Upper lobe of left lung (tissue), 6 donors: ENCODE measurements around the gene LMTK3. TPM values are rescaled to one million over a fixed set of nuclear protein-coding genes. Genes with fewer than 3 reads are reported as not detected.

Experiments used
- ATAC-seq, 2 donors: fragments of 200-7000 bp; cut with Tn5 transposase; one replicate each; pipeline ENCODE4 v1.9.1; 2022; ENCODE audit warnings: mild to moderate bottlenecking in 2 of 2, moderate library complexity in 2 of 2; ENCODE audit not compliant: low FRiP score in 2 of 2
- DNase-seq, 2 donors: peaks; one replicate each; pipeline ENCODE4 v3.0.0-alpha.2; 2019 to 2020
- H3K27ac ChIP-seq, 4 donors: fragments of 200-600 bp; sonication (generic); one replicate each; pipeline ENCODE4 v1.5.1; 2016 to 2019
- H3K27me3 ChIP-seq, 4 donors: fragments of 200-600 bp; sonication (generic); one replicate each; pipeline ENCODE4 v1.5.1; 2017 to 2019
- H3K36me3 ChIP-seq, 4 donors: fragments of 200-600 bp; sonication (generic); one replicate each; pipeline ENCODE4 v1.5.1; 2016 to 2019
- H3K4me1 ChIP-seq, 4 donors: fragments of 200-600 bp; sonication (generic); one replicate each; pipeline ENCODE4 v1.5.1; 2018 to 2019
- H3K4me3 ChIP-seq, 4 donors: fragments of 200-600 bp; sonication (generic); one replicate each; pipeline ENCODE4 v1.5.1; 2017 to 2019; ENCODE audit warnings: mild to moderate bottlenecking in 2 of 4, moderate library complexity in 1 of 4
- H3K9me3 ChIP-seq, 4 donors: fragments of 200-600 bp; sonication (generic); one replicate each; pipeline ENCODE4 v1.5.1; 2018 to 2019
- EP300 ChIP-seq, 4 donors: sonication (generic); formaldehyde crosslinking; IDR thresholded peaks; one replicate each; pipeline ENCODE4 v1.5.1; 2017; ENCODE audit warnings: antibody characterized with exemption in 4 of 4, control low read depth in 2 of 4
- POLR2A ChIP-seq, 4 donors: fragments of 450-650 bp; IDR thresholded peaks; one replicate each; pipeline ENCODE4 v1.5.1; 2016 to 2017; ENCODE audit warnings: antibody characterized with exemption in 4 of 4, mild to moderate bottlenecking in 2 of 4
- POLR2AphosphoS5 ChIP-seq, 2 donors: sonication (generic); formaldehyde crosslinking; IDR thresholded peaks; one replicate each; pipeline ENCODE4 v1.5.1; 2017; ENCODE audit warnings: antibody characterized with exemption in 2 of 2
- WGBS, 2 donors: methylation state at CpG; one replicate each; pipeline ENCODE4 v1.1.5; 2017 to 2018; 5-methylcytosine and 5-hydroxymethylcytosine counted together
- total RNA-seq, 6 donors: library from RNA; depleted of rRNA in 4 of 6; stranded (reverse); fragments of >200 nt in 4 of 6; gene quantifications; one replicate each; pipeline versions ENCODE4 v1.1.0 to v1.2.1, GENCODE V29; 2016 to 2021
- TF ChIP-seq, protein P1 (sequence below), 6 experiments: fragments of 450-650 bp in 4 of 6; fragments of 200-600 bp in 2 of 6; sonication (generic) in 2 of 6; IDR thresholded peaks; one replicate each; pipeline ENCODE4 v1.5.1; 2016 to 2019; ENCODE audit warnings: antibody characterized with exemption in 6 of 6
- donor health status: DM: no; HTN: no; CAD: no; lungs with moderate emphysema.
- donor health status: DM: no; HTN: yes; CAD: no; lungs with severe emphysema.

Gene LMTK3
- total RNA-seq, 6 donors from 2014 or later, result 4.9 to 45.1 (median 13.1) TPM

DNA sequence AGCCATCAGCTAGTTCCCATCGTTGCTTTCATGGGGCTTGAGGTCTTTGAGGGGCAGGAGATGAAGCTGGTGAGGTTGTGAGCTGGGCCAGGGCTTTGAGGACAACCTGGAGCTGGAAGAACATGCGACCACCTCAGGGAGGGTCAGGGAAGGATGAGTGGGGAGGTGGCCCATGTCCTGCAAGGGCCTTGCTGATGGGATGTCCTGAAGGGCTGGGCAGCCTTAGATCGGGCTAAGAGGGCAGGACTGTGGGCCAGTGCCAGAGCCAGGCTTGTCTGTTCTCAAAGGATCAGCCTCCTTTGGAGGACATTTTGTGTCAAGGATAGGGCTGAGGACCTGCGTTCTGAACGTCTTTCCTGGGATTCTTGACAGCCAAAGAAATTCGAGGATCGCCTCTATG is 31.9 kb downstream of the LMTK3 start:
- peak overlapping the region; percentile 66 to 93 (median 80) for H3K27ac ChIP-seq
- peaks cover 22 to 46% (median 44%) of the 10 kb centered on the region in 4 donors for H3K36me3 ChIP-seq
- peaks cover 9 to 29% (median 24%) of the 10 kb centered on the region in 4 donors for H3K4me1 ChIP-seq
- ATAC-seq (no peak), DNase-seq (no peak)
- H3K9me3 ChIP-seq, result no peaks in the 10 kb centered on the region
- 71 to 91% methylated on average over 6 to 7 of the region's 7 CpGs for WGBS, 2 donors
- no peaks in the 10 kb centered on the region for H3K27me3 ChIP-seq
- peak overlapping the region in 1 of 4 donors; percentile 52 for H3K4me3 ChIP-seq
- no peak for TF ChIP-seq POLR2AphosphoS5 (IDR thresholded peaks at IDR 0.05)
- no peak for TF ChIP-seq EP300 (IDR thresholded peaks at IDR 0.05)
- no peak for TF ChIP-seq POLR2A (IDR thresholded peaks at IDR 0.05)
- TF ChIP-seq, protein P1, sequence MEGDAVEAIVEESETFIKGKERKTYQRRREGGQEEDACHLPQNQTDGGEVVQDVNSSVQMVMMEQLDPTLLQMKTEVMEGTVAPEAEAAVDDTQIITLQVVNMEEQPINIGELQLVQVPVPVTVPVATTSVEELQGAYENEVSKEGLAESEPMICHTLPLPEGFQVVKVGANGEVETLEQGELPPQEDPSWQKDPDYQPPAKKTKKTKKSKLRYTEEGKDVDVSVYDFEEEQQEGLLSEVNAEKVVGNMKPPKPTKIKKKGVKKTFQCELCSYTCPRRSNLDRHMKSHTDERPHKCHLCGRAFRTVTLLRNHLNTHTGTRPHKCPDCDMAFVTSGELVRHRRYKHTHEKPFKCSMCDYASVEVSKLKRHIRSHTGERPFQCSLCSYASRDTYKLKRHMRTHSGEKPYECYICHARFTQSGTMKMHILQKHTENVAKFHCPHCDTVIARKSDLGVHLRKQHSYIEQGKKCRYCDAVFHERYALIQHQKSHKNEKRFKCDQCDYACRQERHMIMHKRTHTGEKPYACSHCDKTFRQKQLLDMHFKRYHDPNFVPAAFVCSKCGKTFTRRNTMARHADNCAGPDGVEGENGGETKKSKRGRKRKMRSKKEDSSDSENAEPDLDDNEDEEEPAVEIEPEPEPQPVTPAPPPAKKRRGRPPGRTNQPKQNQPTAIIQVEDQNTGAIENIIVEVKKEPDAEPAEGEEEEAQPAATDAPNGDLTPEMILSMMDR (IDR thresholded peaks at IDR 0.05), result no peak

DNA sequence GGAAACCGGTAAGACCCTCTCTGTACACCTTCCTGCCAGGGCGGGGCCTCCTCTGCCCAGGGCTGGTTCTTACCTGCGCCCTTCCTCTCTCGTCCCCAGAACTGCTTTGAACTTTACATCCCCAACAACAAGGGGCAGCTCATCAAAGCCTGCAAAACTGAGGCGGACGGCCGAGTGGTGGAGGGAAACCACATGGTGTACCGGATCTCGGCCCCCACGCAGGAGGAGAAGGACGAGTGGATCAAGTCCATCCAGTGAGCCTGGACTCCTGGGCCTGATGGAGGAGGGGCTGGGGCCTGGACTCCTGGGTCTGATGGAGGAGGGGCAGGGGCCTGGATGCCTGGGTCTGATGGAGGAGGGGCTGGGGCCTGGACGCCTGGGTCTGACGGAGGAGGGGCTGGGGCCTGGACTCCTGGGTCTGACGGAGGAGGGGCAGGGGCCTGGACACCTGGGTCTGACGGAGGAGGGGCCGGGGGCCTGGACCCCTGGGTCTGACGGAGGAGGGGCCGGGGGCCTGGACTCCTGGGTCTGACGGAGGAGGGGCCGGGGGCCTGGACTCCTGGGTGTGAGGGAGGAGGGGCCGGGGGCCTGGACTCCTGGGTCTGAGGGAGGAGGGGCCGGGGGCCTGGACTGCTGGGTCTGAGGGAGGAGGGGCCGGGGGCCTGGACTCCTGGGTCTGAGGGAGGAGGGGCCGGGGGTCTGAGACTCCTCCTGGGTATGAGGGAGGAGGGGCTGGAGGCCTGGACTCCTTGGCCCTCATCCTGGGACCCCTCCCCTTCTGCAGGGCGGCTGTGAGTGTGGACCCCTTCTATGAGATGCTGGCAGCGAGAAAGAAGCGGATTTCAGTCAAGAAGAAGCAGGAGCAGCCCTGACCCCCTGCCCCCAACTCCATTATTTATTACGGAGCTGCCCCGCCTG is 33.0 kb downstream of the LMTK3 start:
- DNase-seq, result no peak
- H3K36me3 ChIP-seq, result peaks cover 31 to 57% (median 55%) of the 10 kb centered on the region in 4 donors
- WGBS, 2 donors, result 92% methylated on average over 17 to 26 of the region's 29 CpGs
- H3K27me3 ChIP-seq, result no peaks in the 10 kb centered on the region
- no peak overlapping the region for H3K4me3 ChIP-seq
- peaks cover 9 to 29% (median 24%) of the 10 kb centered on the region in 4 donors for H3K4me1 ChIP-seq
- TF ChIP-seq EP300 (IDR thresholded peaks at IDR 0.05) (no peak), POLR2A (IDR thresholded peaks at IDR 0.05) (no peak), POLR2AphosphoS5 (IDR thresholded peaks at IDR 0.05) (no peak)
- TF ChIP-seq, protein P1 (IDR thresholded peaks at IDR 0.05), result no peak
- no peaks in the 10 kb centered on the region for H3K9me3 ChIP-seq
- ATAC-seq, result no peak
- no peak overlapping the region for H3K27ac ChIP-seq

DNA sequence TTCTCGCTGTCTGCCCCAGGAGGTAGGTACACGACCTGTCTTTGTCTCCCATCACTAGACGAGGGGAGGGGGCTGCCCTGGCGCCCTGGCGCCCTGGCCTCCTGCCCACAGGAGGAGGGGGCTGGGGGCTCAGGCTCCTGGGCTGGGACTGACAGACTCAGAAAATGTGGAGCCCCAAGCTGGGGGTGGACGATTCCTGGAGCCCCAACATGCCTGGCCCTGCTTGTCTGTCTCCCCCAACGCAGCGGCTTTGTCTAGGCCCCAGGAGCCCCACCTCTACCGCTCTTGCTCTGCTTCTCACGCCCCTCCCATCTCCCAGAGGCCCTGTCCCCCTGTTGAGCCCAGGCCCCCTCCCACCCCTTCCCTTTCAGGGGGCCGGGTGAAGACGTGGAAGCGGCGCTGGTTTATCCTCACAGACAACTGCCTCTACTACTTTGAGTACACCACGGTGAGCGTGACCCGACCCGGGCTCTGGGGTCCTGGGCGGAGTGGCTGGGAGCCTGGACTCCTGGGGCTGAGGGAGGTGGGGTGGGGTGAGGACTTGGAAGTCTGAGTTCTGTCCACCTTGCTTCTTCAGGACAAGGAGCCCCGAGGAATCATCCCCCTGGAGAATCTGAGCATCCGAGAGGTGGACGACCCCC is 33.8 kb downstream of the LMTK3 start:
- WGBS, 2 donors, result 81 to 84% methylated on average over 18 to 21 of the region's 22 CpGs
- DNase-seq (no peak), ATAC-seq (no peak)
- Histone ChIP-seq H3K4me1 (peaks cover 9 to 33% (median 24%) of the 10 kb centered on the region in 4 donors), H3K27ac (peak overlapping the region in 1 of 4 donors; percentile 10), H3K4me3 (no peak overlapping the region), H3K9me3 (no peaks in the 10 kb centered on the region), H3K36me3 (peaks cover 38 to 65% (median 63%) of the 10 kb centered on the region in 4 donors), H3K27me3 (no peaks in the 10 kb centered on the region)
- TF ChIP-seq POLR2AphosphoS5 (IDR thresholded peaks at IDR 0.05) (no peak), EP300 (IDR thresholded peaks at IDR 0.05) (no peak), POLR2A (IDR thresholded peaks at IDR 0.05) (no peak)
- TF ChIP-seq, protein P1 (IDR thresholded peaks at IDR 0.05), result no peak

DNA sequence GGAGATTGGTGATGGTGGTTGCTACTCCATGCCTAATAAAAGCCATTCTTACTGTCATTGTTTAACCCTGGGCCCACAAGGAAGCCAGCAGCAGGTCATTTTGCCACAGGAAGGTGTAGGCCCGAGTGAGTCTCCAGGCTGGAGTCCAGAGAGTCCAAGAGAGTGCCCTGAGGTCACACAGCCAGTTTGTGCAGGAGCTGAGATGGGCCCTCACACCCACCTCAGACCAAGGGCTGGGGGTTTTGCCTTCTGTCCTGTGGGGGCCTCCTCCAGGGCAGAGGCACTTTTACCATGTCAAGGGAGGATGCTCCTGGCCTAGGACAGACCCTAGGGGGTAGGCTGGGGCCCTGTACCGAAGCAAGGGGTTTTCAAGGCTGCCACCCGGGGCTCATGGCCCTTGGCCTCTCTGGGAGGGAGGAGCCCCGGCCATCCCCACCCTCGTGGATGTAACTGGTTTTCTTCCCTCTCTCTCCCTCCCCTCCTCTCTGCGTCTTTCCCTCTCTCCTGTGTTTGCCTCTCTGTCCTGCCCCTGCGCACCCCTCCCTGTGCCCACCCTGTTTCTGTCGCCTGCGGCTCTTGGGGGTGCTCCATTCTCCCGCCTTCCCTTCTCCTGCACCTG is 34.5 kb downstream of the LMTK3 start:
- no peaks in the 10 kb centered on the region for H3K27me3 ChIP-seq
- no peak for ATAC-seq
- no peak for DNase-seq
- H3K27ac ChIP-seq, result peak overlapping the region in 1 of 4 donors; percentile 10
- no peak for TF ChIP-seq POLR2A (IDR thresholded peaks at IDR 0.05)
- TF ChIP-seq, protein P1 (IDR thresholded peaks at IDR 0.05), result no peak
- no peak for TF ChIP-seq EP300 (IDR thresholded peaks at IDR 0.05)
- TF ChIP-seq POLR2AphosphoS5 (IDR thresholded peaks at IDR 0.05), result no peak
- H3K4me1 ChIP-seq, result peaks cover 9 to 31% (median 23%) of the 10 kb centered on the region in 4 donors
- 80 to 89% methylated on average over 8 to 10 of the region's 10 CpGs for WGBS, 2 donors
- H3K9me3 ChIP-seq, result no peaks in the 10 kb centered on the region
- peaks cover 41 to 71% (median 69%) of the 10 kb centered on the region in 4 donors for H3K36me3 ChIP-seq
- no peak overlapping the region for H3K4me3 ChIP-seq
